Lower leg skin (tissue), 3 donors: Measurements from ENCODE around the gene NDRG2.

Experiments used
- POLR2A ChIP-seq, 2 donors: fragments of 450-650 bp; IDR thresholded peaks; one replicate each; pipeline ENCODE4 v1.6.1; 2016 to 2017; ENCODE audit warnings: antibody characterized with exemption in 2 of 2, mild to moderate bottlenecking in 1 of 2, moderate library complexity in 1 of 2
- TF ChIP-seq, protein P1 (sequence below), 3 donors: fragments of 450-650 bp; IDR thresholded peaks; one replicate each; pipeline ENCODE4 v1.5.1; 2016; ENCODE audit warnings: antibody characterized with exemption in 3 of 3, mild to moderate bottlenecking in 3 of 3, moderate library complexity in 2 of 3

DNA sequence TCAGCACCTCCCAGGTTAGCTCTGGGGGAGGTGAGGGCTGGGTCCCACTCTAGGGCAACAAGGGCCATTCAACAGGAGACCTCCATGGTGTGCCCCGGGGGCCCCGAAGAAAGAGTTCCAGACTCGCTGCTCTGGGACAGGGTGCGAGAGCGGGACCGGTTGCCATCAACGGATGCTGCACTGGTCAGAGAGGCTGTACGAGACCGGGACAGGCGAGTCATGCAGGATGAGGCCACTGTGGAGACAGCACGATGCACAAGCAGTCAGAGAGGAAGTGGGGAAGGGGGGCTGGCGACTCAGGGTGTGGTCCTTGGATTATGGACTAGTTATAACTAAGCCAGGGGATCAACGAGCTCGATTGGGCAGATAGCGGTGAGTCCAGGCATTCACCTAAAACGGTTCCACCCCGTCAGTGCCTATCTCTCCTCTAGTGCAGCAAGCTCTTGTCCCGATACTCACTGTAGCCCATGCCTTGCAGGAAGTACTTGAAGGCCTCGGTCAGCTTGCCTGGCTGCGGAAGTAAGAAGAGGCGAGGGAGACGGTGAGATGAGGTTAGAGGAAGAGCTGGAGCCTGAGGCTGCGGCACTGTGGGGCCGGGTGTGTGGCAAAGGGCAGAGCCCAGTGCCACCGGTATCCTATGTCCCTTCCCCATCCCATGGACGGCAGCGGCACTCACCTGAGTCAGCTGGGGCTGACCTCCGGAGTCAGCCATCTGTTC lies 7.2 kb downstream of the NDRG2 start:
- TF ChIP-seq, protein P1, sequence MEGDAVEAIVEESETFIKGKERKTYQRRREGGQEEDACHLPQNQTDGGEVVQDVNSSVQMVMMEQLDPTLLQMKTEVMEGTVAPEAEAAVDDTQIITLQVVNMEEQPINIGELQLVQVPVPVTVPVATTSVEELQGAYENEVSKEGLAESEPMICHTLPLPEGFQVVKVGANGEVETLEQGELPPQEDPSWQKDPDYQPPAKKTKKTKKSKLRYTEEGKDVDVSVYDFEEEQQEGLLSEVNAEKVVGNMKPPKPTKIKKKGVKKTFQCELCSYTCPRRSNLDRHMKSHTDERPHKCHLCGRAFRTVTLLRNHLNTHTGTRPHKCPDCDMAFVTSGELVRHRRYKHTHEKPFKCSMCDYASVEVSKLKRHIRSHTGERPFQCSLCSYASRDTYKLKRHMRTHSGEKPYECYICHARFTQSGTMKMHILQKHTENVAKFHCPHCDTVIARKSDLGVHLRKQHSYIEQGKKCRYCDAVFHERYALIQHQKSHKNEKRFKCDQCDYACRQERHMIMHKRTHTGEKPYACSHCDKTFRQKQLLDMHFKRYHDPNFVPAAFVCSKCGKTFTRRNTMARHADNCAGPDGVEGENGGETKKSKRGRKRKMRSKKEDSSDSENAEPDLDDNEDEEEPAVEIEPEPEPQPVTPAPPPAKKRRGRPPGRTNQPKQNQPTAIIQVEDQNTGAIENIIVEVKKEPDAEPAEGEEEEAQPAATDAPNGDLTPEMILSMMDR (IDR thresholded peaks at IDR 0.05): no peak
- TF ChIP-seq POLR2A (IDR thresholded peaks at IDR 0.05): no peak
